Measurements from ENCODE around the gene MSRB3.

MSRB3 gene

GRCh38 chr12:65508276-65509035, 230.0 kb downstream of the MSRB3 start:
- no peak overlapping the region for H3K4me3 ChIP-seq (ENCODE audit: low read depth, low read length)
- no peak for DNase-seq (ENCODE audit: low read depth)

- no peak for DNase-seq (ENCODE audit: low read depth)
- no peak overlapping the region for H3K4me3 ChIP-seq (ENCODE audit: low read depth, low read length)
These were observed 231.5 kb downstream of the MSRB3 start for GRCh38 chr12:65510007-65510406.

GRCh38 chr12:65510584-65511050, 232.1 kb downstream of the MSRB3 start:
- DNase-seq (ENCODE audit: low read depth): no peak
- H3K4me3 ChIP-seq (ENCODE audit: low read depth, low read length): no peak overlapping the region

- no peak overlapping the region for H3K4me3 ChIP-seq (ENCODE audit: low read depth, low read length)
- no peak for DNase-seq (ENCODE audit: low read depth)
These were observed 232.8 kb downstream of the MSRB3 start for GRCh38 chr12:65511134-65511834.

- no peak overlapping the region for H3K4me3 ChIP-seq (ENCODE audit: low read depth, low read length)
- DNase-seq (ENCODE audit: low read depth): no peak
These were observed 233.4 kb downstream of the MSRB3 start for GRCh38 chr12:65511912-65512311.
